GM18868 (cell line): Measurements from ENCODE around the gene SAMD14.
A peak's percentile ranks its signal among the peaks of the same experiment; 100 is the strongest.

Source experiments
- ATAC-seq: cut with Tn5 transposase; IDR thresholded peaks from one replicate; pipeline ENCODE4 v1.9.1; 2021; ENCODE audit warnings: mild to moderate bottlenecking, moderate library complexity; ENCODE audit not compliant: unreplicated experiment

Gene SAMD14

DNA sequence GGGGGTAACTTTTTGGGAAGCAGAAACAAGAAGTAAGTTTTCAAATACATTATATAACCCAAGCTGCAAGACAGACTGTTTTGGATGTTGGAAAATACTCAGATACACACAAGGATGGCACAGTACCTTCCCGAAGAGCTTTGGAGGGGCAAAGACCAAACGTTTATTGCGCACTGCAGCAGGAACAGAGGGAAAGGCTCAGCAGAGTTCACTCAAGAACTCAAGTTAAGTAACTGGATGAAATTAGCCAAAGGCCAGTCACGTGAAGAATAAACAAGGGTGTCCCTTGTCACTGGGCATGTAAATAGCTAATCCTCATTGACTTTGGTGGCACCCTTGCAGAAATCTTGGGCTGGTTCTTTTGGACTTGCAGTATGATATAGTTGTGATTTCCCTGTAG is 32.0 kb downstream of the SAMD14 start:
- ATAC-seq, result no peak

DNA sequence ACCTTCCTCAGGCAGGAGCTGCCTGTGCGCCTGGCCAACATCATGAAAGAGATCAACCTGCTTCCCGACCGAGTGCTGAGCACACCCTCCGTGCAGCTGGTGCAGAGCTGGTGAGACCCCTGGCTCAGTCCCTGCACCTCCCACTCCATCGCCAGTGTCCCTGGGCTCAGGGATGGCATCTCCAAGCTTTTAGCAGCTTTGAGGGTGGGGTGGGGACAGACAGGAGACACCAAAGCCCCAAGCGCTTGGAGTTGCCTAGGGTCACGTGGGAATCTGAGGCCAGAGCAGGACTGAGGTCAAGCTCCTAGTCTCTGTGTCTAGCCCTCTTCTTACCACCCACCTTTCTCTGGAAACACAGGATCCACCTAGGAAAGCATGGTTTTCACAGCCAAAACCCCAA is 32.5 kb downstream of the SAMD14 start:
- ATAC-seq, result no peak

DNA sequence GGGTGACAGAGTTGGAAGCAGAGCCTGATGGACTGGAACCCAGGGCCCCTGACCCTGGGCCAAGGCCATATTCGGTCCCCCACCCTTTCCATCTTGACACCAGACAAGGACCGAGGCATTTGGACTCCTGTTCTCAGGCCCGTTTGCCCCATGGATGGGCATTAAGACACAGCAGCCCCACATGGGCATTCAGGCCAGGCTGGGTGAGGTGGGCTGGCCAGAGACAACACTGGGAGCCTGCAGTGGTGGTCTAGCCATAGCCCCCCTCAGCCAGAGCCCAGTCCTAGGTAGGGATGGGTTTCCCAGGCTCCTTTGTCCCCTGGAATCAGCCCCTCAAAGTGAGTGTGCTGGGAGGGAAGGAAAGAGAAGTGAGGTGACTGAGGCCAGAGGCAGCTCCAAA is 33.2 kb downstream of the SAMD14 start:
- ATAC-seq, result no peak

GRCh38 chr17:50096092-50096491 is 33.9 kb downstream of the SAMD14 start:
- no peak for ATAC-seq

DNA sequence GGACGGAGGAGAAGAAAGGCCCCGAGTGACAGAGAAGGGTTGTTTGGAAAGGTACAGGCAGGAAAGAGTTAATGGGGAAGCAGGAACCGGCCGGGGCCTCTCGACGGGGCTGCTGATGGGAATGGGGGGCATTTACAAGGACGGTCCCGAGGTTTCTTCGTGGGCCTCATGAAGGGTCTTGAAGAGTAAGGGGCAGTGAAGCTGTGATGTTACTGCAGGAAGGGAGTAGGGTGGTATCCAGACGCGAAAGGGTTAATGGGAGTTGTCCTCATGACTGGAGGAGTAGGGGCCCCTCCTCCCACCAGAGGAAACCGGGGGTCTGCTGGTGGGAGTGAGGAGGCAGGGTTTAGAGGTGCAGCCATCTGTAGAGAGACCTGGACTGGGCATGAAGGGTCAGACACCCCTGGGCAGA is 34.3 kb downstream of the SAMD14 start:
- ATAC-seq, result no peak

DNA sequence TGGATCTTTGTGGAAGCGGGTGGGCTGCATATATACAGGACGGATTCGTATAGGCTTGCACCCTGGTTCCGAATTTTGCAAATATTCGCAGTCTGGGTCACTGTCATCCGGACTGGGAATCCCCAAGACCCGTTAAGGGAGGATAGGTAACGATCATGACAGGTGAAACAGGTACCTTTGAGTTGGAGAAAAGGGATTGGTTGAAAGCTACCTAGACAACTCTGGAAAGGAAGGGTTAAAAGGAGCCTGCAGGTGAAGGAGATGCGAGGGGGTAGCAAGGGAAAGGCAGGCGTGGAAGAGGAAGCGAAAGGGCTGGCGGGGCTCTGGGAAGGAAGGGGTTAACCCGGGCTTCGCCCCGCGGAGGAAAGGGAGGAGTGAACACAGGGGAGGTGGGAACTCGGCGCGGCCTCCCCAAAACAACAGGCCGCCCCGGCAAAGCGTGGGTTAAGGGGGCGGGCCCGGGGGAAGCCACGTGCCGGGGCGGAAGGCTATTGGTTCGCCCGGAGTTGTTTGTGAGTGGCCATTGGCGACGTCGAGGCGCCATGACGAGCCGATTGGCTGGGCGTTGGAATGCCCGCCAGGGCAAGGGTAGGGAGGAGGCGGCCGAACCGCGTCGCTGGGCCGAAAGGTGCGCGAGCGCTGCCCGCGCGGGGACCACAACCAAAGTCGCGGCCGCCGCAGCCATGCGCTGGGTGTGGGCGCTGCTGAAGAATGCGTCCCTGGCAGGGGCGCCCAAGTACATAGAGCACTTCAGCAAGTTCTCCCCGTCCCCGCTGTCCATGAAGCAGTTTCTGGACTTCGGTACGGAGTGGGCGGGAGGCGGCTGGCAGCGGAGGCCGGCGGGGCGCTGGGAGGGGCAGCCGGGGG is 35.0 kb downstream of the SAMD14 start, which contains the start of gene PDK2:
TSS of gene PDK2 (plus strand) at position 599 of the 867 bp plus-strand sequence. CDS start at position 684, 85 bp downstream.
- peak; percentile 87 for ATAC-seq

DNA sequence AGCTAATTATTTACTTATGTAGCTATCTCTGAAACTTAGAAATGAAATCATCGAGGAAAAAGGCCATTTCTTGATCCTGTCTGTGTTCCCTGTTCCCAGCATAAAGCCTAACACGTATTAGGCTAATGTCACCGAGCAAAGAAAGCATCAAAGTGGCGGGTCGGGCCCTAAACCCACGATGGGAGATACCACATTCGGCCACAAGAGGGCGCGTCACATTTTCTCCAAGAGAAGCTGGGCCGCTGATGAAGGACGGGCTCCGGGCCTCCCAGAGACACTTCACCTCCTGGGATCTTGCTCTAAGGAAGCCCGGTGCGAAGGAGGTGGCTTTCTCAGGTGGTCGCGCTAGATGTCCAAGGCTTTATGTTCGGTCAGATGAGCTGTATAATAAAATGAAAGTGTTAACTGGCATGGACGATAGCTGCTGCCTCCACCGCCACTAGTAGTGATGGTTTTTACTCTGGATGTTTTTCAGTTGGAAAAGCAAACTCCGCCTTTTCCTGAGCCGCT is 35.7 kb downstream of the SAMD14 start:
- peak; percentile 38 for ATAC-seq

DNA sequence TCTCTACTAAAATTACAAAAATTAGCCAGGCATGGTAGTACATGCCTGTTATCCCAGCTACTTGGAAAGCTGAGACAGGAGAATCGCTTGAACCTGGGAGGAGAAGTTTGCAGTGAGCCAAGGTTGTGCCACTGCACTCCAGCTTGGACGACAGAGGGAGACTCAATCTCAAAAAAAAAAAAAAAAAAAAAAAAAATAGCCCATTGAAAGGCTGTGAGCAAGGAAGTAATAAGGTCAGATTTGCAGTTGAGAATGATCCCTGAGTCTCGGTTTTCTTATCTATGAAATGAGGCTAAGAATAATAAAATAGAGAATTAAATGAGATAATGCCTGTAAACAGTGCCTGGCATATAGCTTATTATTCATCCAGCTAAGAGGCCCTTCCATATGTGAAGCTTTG is 36.2 kb downstream of the SAMD14 start:
- ATAC-seq, result no peak

DNA sequence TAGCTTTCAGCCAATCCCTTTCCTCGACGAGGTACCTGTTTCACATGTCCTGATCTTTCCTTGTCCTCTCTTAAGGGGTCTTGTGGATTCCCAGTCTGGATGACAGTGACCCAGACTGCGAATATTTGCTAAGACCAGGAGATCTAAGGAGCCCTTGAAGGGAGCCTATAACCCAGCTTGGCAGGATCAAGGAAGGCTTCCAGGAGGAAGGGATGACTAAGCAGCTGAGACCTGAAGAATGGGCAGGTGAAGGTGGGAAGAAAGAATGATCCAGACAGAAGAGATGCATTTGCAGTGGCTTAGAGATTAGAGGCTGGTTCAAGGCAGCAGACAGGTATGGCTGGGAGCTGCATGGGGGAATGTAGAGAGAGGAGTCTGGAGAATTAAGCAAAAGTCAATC is 36.7 kb downstream of the SAMD14 start:
- ATAC-seq, result no peak

DNA sequence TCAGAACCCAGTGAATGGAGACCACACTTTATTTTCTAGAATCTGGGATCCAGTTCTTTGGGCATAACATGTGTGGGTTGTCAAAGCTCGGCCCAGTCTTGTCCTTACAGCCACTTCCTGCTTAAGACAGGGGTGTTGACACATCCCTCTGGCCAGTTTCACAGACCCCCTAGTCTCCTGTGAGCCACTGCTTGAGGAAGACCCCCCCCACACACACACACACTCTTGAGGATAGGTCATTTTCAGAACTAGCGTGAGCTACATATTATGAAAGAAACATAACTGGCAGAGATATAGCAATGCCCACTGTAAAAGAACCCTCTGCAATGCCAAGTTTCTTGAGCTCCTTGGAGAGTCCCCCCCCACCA is 38.1 kb downstream of the SAMD14 start:
- ATAC-seq, result no peak

GRCh38 chr17:50090971-50091917 is 38.7 kb downstream of the SAMD14 start:
- no peak for ATAC-seq

- ATAC-seq, result no peak
Measured at GRCh38 chr17:50090071-50090470, 39.9 kb downstream of the SAMD14 start.

DNA sequence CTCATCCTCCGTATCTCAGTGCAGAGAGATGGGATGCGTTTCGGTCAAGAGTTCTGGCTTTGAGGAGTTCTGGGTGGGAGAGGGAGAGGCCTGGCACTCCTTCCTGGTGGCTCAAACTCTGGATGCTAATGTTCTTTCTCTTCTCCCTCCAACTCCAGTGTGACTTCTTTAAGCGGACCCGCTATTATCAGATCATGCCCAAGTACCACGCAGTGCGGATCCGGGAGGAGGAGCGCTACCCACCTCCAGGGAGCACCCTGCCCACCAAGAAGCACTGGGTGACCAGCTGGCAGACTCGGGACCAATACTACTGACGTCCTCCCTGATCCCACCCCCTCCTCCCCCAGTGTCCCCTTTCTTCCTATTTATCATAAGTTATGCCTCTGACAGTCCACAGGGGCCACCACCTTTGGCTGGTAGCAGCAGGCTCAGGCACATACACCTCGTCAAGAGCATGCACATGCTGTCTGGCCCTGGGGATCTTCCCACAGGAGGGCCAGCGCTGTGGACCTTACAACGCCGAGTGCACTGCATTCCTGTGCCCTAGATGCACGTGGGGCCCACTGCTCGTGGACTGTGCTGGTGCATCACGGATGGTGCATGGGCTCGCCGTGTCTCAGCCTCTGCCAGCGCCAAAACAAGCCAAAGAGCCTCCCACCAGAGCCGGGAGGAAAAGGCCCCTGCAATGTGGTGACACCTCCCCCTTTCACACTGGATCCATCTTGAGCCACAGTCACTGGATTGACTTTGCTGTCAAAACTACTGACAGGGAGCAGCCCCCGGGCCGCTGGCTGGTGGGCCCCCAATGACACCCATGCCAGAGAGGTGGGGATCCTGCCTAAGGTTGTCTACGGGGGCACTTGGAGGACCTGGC is 40.8 kb downstream of the SAMD14 start:
- ATAC-seq, result no peak

- no peak for ATAC-seq
Measured at GRCh38 chr17:50087912-50088405, 42.0 kb downstream of the SAMD14 start.

- ATAC-seq, result peak; percentile 56
Measured at GRCh38 chr17:50087246-50087911, 42.6 kb downstream of the SAMD14 start.

DNA sequence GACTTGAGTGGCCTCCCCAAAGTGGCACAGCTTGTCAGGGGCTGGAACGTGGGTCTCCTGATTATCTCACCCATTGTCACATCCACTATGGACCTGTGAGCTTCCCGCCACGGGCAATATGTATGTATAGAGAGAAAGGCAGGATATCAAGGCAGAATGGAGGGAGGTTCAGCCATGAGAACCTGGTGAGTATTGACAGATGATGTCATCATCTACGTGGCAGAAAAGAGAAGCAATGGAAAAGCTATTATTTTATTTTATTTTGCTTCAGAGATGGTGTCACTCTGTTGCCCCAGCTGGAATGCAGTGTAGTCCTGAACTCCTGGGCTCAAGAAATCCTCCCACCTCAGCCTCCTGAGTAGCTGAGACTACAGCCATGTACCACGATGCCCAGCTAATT is 48.2 kb downstream of the SAMD14 start:
- no peak for ATAC-seq

GRCh38 chr17:50080827-50081226 is 49.1 kb downstream of the SAMD14 start:
- no peak for ATAC-seq

- no peak for ATAC-seq
Measured at GRCh38 chr17:50080096-50080480, 49.9 kb downstream of the SAMD14 start.

DNA sequence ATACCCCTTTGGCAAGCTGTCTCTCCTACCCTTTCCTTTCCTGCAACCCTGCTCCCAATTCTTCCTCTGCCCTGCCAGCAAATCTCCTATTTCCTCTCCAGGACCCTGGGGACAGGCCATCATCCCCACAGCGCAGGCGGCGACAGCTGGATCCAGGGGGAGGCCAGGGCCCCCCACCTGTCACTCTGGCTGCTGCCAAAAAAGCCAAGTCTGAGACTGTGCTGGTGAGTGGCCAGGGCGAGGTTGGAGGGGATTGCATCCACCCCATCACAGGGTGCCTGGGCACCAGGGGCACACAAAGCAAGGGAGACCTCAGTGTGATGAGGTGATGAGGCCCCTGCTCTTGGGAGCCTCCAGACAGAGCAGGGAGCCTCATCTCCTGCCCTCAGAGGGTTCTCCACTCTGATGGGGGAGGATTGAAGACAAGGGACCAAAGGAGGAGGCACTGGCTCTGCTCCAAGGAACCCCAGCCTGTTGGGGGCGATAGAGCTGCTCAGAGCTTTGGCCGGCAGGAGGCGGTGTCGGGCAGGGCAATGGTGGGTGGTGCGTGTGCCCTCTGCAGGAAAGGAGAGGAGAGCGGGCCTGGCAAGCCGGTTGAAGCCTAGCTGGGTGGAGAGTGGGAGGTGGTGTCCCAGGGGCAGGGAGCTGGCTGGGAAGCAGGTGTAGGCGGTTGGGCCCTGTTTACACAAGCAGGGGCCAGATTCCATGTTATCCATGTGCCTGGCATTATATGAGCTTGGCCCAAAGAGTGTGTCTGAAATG is 50.4 kb downstream of the SAMD14 start:
- no peak for ATAC-seq
